Keratinocyte (primary cell): ENCODE measurements around the gene HEPHL1. TPM values are rescaled to one million over a fixed set of nuclear protein-coding genes. Genes with fewer than 3 reads are reported as not detected.

ENCODE experiments used
- DNase-seq: peaks from one replicate; pipeline ENCODE4 v3.0.0-alpha.2; 2011; ENCODE audit warnings: low read depth, missing footprints, low spot score
- FAIRE-seq: peaks from 2 replicates; lab custom pipeline; 2011; peaks lifted over from hg19 to GRCh38; lab: Jason Lieb, UNC
- H2AFZ ChIP-seq: 2 replicates; pipeline ENCODE4 v1.6.0; 2012; ENCODE audit warnings: low read length, control low read depth, inconsistent platforms; ENCODE audit not compliant: control insufficient read depth
- H3K27ac ChIP-seq: 2 replicates; pipeline ENCODE4 v1.5.1; 2011; ENCODE audit warnings: low read length; ENCODE audit not compliant: control insufficient read depth, insufficient read depth
- H3K27me3 ChIP-seq: 3 replicates; pipeline ENCODE4 v1.6.0; 2011; ENCODE audit warnings: low read length; ENCODE audit not compliant: control insufficient read depth, insufficient read depth; ENCODE audit errors: extremely low read depth
- H3K36me3 ChIP-seq, 2 experiments: 2 replicates in 1 of 2; 3 replicates in 1 of 2; pipeline ENCODE4 v1.5.1; 2011; ENCODE audit warnings: low read length in 2 of 2, mild to moderate bottlenecking in 1 of 2; ENCODE audit not compliant: control insufficient read depth in 2 of 2, insufficient read depth in 2 of 2; ENCODE audit errors: extremely low read depth in 1 of 2
- H3K4me1 ChIP-seq: 3 replicates; pipeline ENCODE4 v1.5.1; 2011; ENCODE audit warnings: low read length; ENCODE audit not compliant: control insufficient read depth, insufficient read depth; ENCODE audit errors: extremely low read depth
- H3K4me2 ChIP-seq: 3 replicates; pipeline ENCODE4 v1.6.0; 2011; ENCODE audit warnings: low read depth, low read length; ENCODE audit not compliant: control insufficient read depth, insufficient read depth; ENCODE audit errors: extremely low read depth
- H3K4me3 ChIP-seq, 3 experiments: fragments of 200-600 bp in 1 of 3; sonication (generic) in 1 of 3; 2 replicates in 2 of 3; 3 replicates in 1 of 3; pipeline ENCODE4 v1.5.1; 2011 to 2016; ENCODE audit warnings: low read length in 3 of 3, mild to moderate bottlenecking in 3 of 3, control low read depth in 2 of 3, inconsistent platforms in 1 of 3, low read depth in 1 of 3, mixed read lengths in 1 of 3, mixed run types in 1 of 3, moderate library complexity in 1 of 3; ENCODE audit not compliant: control insufficient read depth in 2 of 3, insufficient read depth in 2 of 3; ENCODE audit errors: extremely low read depth in 1 of 3
- H3K79me2 ChIP-seq: 2 replicates; pipeline ENCODE4 v1.6.0; 2012; ENCODE audit warnings: low read length; ENCODE audit not compliant: control insufficient read depth, insufficient read depth
- H3K9ac ChIP-seq: 3 replicates; pipeline ENCODE4 v1.6.0; 2011; ENCODE audit warnings: low read length; ENCODE audit not compliant: control insufficient read depth, insufficient read depth; ENCODE audit errors: extremely low read depth
- H3K9me1 ChIP-seq: 3 replicates; pipeline ENCODE4 v1.6.0; 2011; ENCODE audit warnings: low read length; ENCODE audit not compliant: control insufficient read depth, insufficient read depth; ENCODE audit errors: extremely low read depth
- H3K9me3 ChIP-seq: 2 replicates; pipeline ENCODE4 v1.5.1; 2012; ENCODE audit warnings: low read depth, low read length; ENCODE audit not compliant: control insufficient read depth
- H4K20me1 ChIP-seq: 3 replicates; pipeline ENCODE4 v1.6.0; 2011; ENCODE audit warnings: low read length; ENCODE audit not compliant: control insufficient read depth, insufficient read depth; ENCODE audit errors: extremely low read depth
- EZH2 ChIP-seq: IDR thresholded peaks from one replicate; pipeline ENCODE4 v1.6.1; 2012; ENCODE audit warnings: inconsistent platforms, mild to moderate bottlenecking, low read length, moderate library complexity
- dilution Hi-C: fragments of 300-500 bp; cut with MboI; formaldehyde crosslinking; loops from one replicate; pipeline ENCODE4 v1.7.0; 2020; ENCODE audit warnings: low sequenced_read_pairs; ENCODE audit not compliant: extremely low pct_ligation_motif_present
- polyA plus RNA-seq, 5 experiments: library from polyadenylated mRNA; depleted of rRNA in 3 of 5; stranded (reverse) in 3 of 5; stranded (forward) in 1 of 5; unstranded in 1 of 5; fragments of >200 nt; gene quantifications; 1 replicate in 1 of 5; 2 replicates in 3 of 5; 3 replicates in 1 of 5; pipeline versions ENCODE4 v1.2.1 to v1.2.3, GENCODE V29; 2011 to 2012; ENCODE audit warnings: missing spikeins in 2 of 5, low read depth in 1 of 5, low replicate concordance in 1 of 5
- TF ChIP-seq, protein P1 (sequence below), 3 experiments: IDR thresholded peaks in 1 of 3; conservative IDR thresholded peaks in 1 of 3; optimal IDR thresholded peaks in 1 of 3; 2 replicates in 2 of 3; 3 replicates in 1 of 3; pipeline versions ENCODE3 to v1.5.1; 2011; ENCODE audit warnings: low read length in 3 of 3, mild to moderate bottlenecking in 3 of 3, moderate library complexity in 2 of 3, control low read depth in 1 of 3, inconsistent platforms in 1 of 3; ENCODE audit not compliant: insufficient read depth in 2 of 3; ENCODE audit errors: extremely low read depth in 1 of 3

Gene HEPHL1
- polyA plus RNA-seq, 1 donor (not counting 4 experiments of a cell fraction or from before 2014, with no cell fraction given), result 138 TPM

DNA sequence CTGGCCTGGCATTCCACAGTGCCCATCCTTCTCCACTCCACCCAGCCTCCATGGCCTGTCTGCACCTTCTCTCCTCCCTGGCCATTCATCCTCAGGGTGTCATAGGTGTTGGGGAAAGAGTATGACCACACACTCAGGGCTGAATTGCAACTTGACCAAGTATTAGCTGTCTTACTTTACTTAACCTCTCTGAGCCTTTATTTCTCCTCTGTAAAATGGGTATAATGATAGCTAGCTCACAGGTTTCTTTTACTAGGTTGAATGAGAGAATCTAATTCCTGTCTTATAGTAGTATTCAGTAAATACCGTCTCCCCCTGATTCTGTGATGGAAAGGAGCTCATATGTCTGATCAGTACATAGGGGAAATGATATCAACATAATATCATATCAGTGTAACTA is 123.5 kb downstream of the HEPHL1 start:
- H3K9me1 ChIP-seq, result peaks cover 7% of the 10 kb centered on the region
- peaks cover 90% of the 10 kb centered on the region for H3K79me2 ChIP-seq
- dilution Hi-C loops, result no loop called here
- DNase-seq (no peak), FAIRE-seq (no peak)
- H3K4me3 ChIP-seq, result no peak overlapping the region
- no peaks in the 10 kb centered on the region for H4K20me1 ChIP-seq
- H3K27me3 ChIP-seq, result no peaks in the 10 kb centered on the region
- no peaks in the 10 kb centered on the region for H3K9me3 ChIP-seq
- H2AFZ ChIP-seq, result no peak overlapping the region
- TF ChIP-seq, protein P1, sequence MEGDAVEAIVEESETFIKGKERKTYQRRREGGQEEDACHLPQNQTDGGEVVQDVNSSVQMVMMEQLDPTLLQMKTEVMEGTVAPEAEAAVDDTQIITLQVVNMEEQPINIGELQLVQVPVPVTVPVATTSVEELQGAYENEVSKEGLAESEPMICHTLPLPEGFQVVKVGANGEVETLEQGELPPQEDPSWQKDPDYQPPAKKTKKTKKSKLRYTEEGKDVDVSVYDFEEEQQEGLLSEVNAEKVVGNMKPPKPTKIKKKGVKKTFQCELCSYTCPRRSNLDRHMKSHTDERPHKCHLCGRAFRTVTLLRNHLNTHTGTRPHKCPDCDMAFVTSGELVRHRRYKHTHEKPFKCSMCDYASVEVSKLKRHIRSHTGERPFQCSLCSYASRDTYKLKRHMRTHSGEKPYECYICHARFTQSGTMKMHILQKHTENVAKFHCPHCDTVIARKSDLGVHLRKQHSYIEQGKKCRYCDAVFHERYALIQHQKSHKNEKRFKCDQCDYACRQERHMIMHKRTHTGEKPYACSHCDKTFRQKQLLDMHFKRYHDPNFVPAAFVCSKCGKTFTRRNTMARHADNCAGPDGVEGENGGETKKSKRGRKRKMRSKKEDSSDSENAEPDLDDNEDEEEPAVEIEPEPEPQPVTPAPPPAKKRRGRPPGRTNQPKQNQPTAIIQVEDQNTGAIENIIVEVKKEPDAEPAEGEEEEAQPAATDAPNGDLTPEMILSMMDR (optimal IDR thresholded peaks at IDR 0.05 in 1 of 3, IDR thresholded peaks at IDR 0.05 in 1 of 3, conservative IDR thresholded peaks at IDR 0.05 in 1 of 3; ENCODE audit: extremely low read depth in 1 of 3, insufficient read depth in 2 of 3, low read length in 3 of 3), result no peak
- TF ChIP-seq EZH2, result no peak
- H3K4me2 ChIP-seq, result no peak overlapping the region
- H3K4me1 ChIP-seq, result peaks cover 65% of the 10 kb centered on the region
- no peak overlapping the region for H3K9ac ChIP-seq
- H3K36me3 ChIP-seq, result peaks cover 3 to 4% of the 10 kb centered on the region in 2 experiments
- H3K27ac ChIP-seq, result no peak overlapping the region

DNA sequence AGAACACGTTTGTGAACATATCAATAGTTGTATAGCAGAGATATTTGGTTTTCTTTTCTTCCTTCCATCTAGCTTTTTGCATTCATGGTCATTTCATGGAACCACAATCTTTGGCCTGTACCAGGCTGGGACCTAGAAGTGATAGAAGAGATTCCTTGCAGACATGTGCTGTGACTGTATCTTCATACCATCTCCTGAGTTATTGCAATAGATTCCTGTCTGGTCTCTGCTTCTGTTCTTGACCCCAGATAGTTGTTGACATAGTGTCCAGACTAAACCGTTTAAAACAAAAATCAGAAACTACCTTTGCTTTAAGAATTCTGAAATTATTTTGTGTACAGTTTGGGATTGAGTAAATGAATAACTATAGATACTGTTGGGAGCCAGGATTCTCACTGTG is 124.3 kb downstream of the HEPHL1 start:
- Histone ChIP-seq H3K27me3 (no peaks in the 10 kb centered on the region), H3K9ac (no peak overlapping the region), H3K4me3 (no peak overlapping the region), H3K9me1 (peaks cover 7% of the 10 kb centered on the region), H3K4me1 (peaks cover 64% of the 10 kb centered on the region), H3K27ac (no peak overlapping the region), H3K36me3 (peaks cover 3 to 4% of the 10 kb centered on the region in 2 experiments), H3K4me2 (no peak overlapping the region), H3K79me2 (peaks cover 85% of the 10 kb centered on the region), H4K20me1 (no peaks in the 10 kb centered on the region), H2AFZ (no peak overlapping the region), H3K9me3 (no peaks in the 10 kb centered on the region)
- dilution Hi-C loops, result no loop called here
- TF ChIP-seq EZH2, result no peak
- TF ChIP-seq, protein P1 (optimal IDR thresholded peaks at IDR 0.05 in 1 of 3, IDR thresholded peaks at IDR 0.05 in 1 of 3, conservative IDR thresholded peaks at IDR 0.05 in 1 of 3; ENCODE audit: extremely low read depth in 1 of 3, insufficient read depth in 2 of 3, low read length in 3 of 3), result no peak
- FAIRE-seq (no peak), DNase-seq (no peak)
